Fibroblast of lung (primary cell): Measurements from ENCODE around the gene PLCG1.

ENCODE experiments used
- EZH2 ChIP-seq: IDR thresholded peaks from 2 replicates; pipeline ENCODE4 v1.5.1; 2012; ENCODE audit warnings: low read length, control low read depth, mild to moderate bottlenecking; ENCODE audit errors: missing control alignments
- TF ChIP-seq, protein P1 (sequence below), 2 donors: IDR thresholded peaks in 1 of 2; conservative IDR thresholded peaks in 1 of 2; 1 replicate in 1 of 2; 2 replicates in 1 of 2; pipeline ENCODE4 v1.5.1; 2011 to 2012; ENCODE audit warnings: low read length in 2 of 2, control low read depth in 1 of 2, inconsistent platforms in 1 of 2, low read depth in 1 of 2, mild to moderate bottlenecking in 1 of 2

DNA sequence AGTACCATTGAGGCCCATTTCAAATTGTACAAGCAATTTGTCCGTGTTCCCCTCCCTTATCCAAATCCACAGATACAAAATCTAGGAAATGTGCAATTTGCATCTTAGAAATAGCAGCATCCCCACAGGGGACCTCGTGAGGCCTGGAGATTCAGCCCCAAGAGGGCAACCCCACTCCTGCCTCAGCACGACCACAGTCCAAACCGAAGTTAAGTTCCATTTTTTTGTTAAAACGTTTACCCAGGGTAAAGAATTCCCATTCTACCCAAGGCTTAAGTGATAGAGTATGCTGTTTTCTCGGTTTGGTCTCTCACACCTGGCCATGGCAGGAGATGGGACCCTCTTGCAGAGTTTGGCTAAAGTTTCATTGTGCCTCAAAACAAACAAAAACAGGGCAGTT lies 41.2 kb downstream of the PLCG1 start:
- TF ChIP-seq, protein P1, sequence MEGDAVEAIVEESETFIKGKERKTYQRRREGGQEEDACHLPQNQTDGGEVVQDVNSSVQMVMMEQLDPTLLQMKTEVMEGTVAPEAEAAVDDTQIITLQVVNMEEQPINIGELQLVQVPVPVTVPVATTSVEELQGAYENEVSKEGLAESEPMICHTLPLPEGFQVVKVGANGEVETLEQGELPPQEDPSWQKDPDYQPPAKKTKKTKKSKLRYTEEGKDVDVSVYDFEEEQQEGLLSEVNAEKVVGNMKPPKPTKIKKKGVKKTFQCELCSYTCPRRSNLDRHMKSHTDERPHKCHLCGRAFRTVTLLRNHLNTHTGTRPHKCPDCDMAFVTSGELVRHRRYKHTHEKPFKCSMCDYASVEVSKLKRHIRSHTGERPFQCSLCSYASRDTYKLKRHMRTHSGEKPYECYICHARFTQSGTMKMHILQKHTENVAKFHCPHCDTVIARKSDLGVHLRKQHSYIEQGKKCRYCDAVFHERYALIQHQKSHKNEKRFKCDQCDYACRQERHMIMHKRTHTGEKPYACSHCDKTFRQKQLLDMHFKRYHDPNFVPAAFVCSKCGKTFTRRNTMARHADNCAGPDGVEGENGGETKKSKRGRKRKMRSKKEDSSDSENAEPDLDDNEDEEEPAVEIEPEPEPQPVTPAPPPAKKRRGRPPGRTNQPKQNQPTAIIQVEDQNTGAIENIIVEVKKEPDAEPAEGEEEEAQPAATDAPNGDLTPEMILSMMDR (conservative IDR thresholded peaks at IDR 0.05 in 1 of 2, IDR thresholded peaks at IDR 0.05 in 1 of 2; ENCODE audit: low read depth in 1 of 2, low read length in 2 of 2) = no peak
- no peak for TF ChIP-seq EZH2
